Calu3 (cell line): Measurements from ENCODE around the gene DCUN1D2. TPM values are rescaled to one million over a fixed set of nuclear protein-coding genes. Genes with fewer than 3 reads are reported as not detected.

ENCODE experiments used
- BruUV-seq: library from RNA; stranded (reverse); fragments of 400-500 nt; replicated peaks from 2 replicates; lab custom pipeline; 2021; lab: Mats Ljungman, UMichigan
- CTCF ChIA-PET: fragments of 300-600 bp; sonication (Branson Sonifier 250); formaldehyde crosslinking; loops from one replicate; lab custom pipeline; 2022; ENCODE audit warnings: antibody characterized with exemption; lab: Charles Lee
- DNase-seq: peaks from one replicate; pipeline ENCODE4 v3.0.0; 2022
- H3K27ac Mint-ChIP-seq: one replicate; pipeline ENCODE4 v1.8.0; 2022; ENCODE audit warnings: mixed read lengths; ENCODE audit not compliant: unreplicated experiment
- H3K27me3 Mint-ChIP-seq: one replicate; pipeline ENCODE4 v1.8.0; 2022; ENCODE audit warnings: mixed read lengths; ENCODE audit not compliant: unreplicated experiment
- H3K36me3 Mint-ChIP-seq: one replicate; pipeline ENCODE4 v1.8.0; 2022; ENCODE audit warnings: mild to moderate bottlenecking, moderate library complexity, mixed read lengths; ENCODE audit not compliant: insufficient read depth, unreplicated experiment
- H3K4me1 Mint-ChIP-seq: one replicate; pipeline ENCODE4 v1.8.0; 2022; ENCODE audit warnings: mild to moderate bottlenecking, low read depth, mixed read lengths; ENCODE audit not compliant: unreplicated experiment
- H3K4me3 Mint-ChIP-seq: one replicate; pipeline ENCODE4 v1.8.0; 2022; ENCODE audit warnings: mild to moderate bottlenecking, low read depth, moderate library complexity, mixed read lengths; ENCODE audit not compliant: unreplicated experiment
- H3K9me3 Mint-ChIP-seq: one replicate; pipeline ENCODE4 v1.8.0; 2022; ENCODE audit warnings: low read depth, mixed read lengths; ENCODE audit not compliant: unreplicated experiment
- CTCF ChIP-seq: fragments of 200-600 bp; IDR thresholded peaks from one replicate; pipeline ENCODE4 v1.8.0; 2022; ENCODE audit warnings: antibody characterized with exemption; ENCODE audit not compliant: unreplicated experiment
- intact Hi-C: fragments of 100-400 bp; cut with micrococcal nuclease; formaldehyde crosslinking; loops from one replicate; pipeline ENCODE4 v1.10.0; 2022; ENCODE audit not compliant: unreplicated experiment
- total RNA-seq: library from RNA; stranded (reverse); gene quantifications from 2 replicates; pipeline ENCODE4 v1.2.3, GENCODE V29; 2022

The DCUN1D2 gene
- total RNA-seq, 1 experiment from 2014 or later = 9.3 TPM

DNA sequence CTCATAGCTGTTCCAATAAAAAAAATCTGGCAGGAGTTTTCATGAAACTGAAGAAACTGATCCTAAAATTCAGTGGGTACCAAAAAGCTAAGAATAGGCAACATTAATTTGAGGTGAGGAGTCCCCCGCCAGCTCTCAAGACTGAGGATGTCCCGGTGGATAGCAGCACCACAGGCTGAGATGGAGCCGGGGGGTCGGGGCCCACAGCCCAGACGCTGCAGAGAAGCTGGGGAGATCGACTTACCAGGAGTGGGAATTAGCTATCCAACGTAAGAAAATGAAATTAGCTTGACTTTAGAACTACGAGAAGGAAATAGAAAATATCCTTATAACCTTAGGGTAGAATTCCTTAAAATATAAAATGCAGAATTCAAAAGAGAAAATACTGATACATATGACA is 23.2 kb upstream of the DCUN1D2 start:
- H3K4me1 Mint-ChIP-seq = no peaks in the 10 kb centered on the region
- no TSS peak for BruUV-seq
- H3K27me3 Mint-ChIP-seq = no peaks in the 10 kb centered on the region
- no peak overlapping the region for H3K27ac Mint-ChIP-seq
- intact Hi-C loops = no loop called here
- no peak overlapping the region for H3K4me3 Mint-ChIP-seq
- DNase-seq = no peak
- no peak for TF ChIP-seq CTCF
- H3K9me3 Mint-ChIP-seq = no peaks in the 10 kb centered on the region
- H3K36me3 Mint-ChIP-seq = no peaks in the 10 kb centered on the region
- CTCF ChIA-PET = no interaction called here

- H3K4me1 Mint-ChIP-seq = no peaks in the 10 kb centered on the region
- no peak overlapping the region for H3K4me3 Mint-ChIP-seq
- no peaks in the 10 kb centered on the region for H3K36me3 Mint-ChIP-seq
- H3K27me3 Mint-ChIP-seq = no peaks in the 10 kb centered on the region
- no peak for DNase-seq
- CTCF ChIA-PET = no interaction called here
- no peaks in the 10 kb centered on the region for H3K9me3 Mint-ChIP-seq
- TF ChIP-seq CTCF = no peak
- no TSS peak for BruUV-seq
- intact Hi-C loops = no loop called here
- H3K27ac Mint-ChIP-seq = no peak overlapping the region
These were observed 20.9 kb upstream of the DCUN1D2 start for GRCh38 chr13:113511361-113511760.

GRCh38 chr13:113510871-113511270 is 20.4 kb upstream of the DCUN1D2 start:
- Mint-ChIP-seq H3K27me3 (no peaks in the 10 kb centered on the region), H3K9me3 (no peaks in the 10 kb centered on the region), H3K4me1 (no peaks in the 10 kb centered on the region), H3K36me3 (no peaks in the 10 kb centered on the region), H3K4me3 (no peak overlapping the region), H3K27ac (no peak overlapping the region)
- TF ChIP-seq CTCF = no peak
- intact Hi-C loops = no loop called here
- no TSS peak for BruUV-seq
- no peak for DNase-seq
- CTCF ChIA-PET = no interaction called here

GRCh38 chr13:113509989-113510388 is 19.5 kb upstream of the DCUN1D2 start:
- intact Hi-C loops = no loop called here
- TF ChIP-seq CTCF = no peak
- no peak overlapping the region for H3K4me3 Mint-ChIP-seq
- H3K27me3 Mint-ChIP-seq = no peaks in the 10 kb centered on the region
- BruUV-seq = no TSS peak
- H3K9me3 Mint-ChIP-seq = no peaks in the 10 kb centered on the region
- DNase-seq = no peak
- H3K27ac Mint-ChIP-seq = no peak overlapping the region
- no peaks in the 10 kb centered on the region for H3K36me3 Mint-ChIP-seq
- CTCF ChIA-PET = no interaction called here
- H3K4me1 Mint-ChIP-seq = no peaks in the 10 kb centered on the region
